ENCODE results near the gene MEMO1.

DNA sequence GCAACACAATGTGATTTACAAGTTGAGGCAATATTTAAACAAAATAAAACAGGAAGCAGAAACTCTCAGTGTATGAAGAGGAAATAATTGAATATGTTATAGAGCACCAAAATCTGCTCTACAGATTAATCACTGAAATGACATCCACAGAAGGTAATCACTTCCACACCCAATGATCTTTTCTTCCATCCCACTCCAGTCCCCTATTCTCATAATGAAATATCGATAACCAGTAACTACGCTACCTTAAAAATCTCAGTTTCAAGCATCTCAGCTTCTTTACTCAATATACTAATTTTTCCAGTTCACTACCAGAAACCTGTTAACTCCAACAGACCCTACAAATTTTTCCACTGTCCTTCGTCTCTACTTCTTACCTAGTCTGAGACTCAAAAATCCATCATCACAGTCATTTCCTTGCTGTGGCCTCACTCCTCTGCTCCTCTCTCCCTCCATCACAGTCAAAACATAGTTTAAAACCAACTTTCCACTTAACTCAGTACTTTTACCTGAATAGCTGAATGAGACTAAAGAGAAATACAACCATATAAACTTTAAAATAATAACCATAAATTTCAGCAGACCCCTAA lies 67.1 kb downstream of the MEMO1 start:
- TF ChIP-seq, protein P1, sequence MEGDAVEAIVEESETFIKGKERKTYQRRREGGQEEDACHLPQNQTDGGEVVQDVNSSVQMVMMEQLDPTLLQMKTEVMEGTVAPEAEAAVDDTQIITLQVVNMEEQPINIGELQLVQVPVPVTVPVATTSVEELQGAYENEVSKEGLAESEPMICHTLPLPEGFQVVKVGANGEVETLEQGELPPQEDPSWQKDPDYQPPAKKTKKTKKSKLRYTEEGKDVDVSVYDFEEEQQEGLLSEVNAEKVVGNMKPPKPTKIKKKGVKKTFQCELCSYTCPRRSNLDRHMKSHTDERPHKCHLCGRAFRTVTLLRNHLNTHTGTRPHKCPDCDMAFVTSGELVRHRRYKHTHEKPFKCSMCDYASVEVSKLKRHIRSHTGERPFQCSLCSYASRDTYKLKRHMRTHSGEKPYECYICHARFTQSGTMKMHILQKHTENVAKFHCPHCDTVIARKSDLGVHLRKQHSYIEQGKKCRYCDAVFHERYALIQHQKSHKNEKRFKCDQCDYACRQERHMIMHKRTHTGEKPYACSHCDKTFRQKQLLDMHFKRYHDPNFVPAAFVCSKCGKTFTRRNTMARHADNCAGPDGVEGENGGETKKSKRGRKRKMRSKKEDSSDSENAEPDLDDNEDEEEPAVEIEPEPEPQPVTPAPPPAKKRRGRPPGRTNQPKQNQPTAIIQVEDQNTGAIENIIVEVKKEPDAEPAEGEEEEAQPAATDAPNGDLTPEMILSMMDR (conservative IDR thresholded peaks at IDR 0.05; ENCODE audit: low read depth, low read length): no peak
- TF ChIP-seq EZH2 (IDR thresholded peaks at IDR 0.05; ENCODE audit: borderline replicate concordance, low read depth, low read length, poor library complexity, severe bottlenecking): no peak
